ENCODE data around the gene MYOCD. TPM values are rescaled to one million over a fixed set of nuclear protein-coding genes. Genes with fewer than 3 reads are reported as not detected.

The MYOCD gene
- total and polyA plus RNA-seq, 2 experiments from 2014 or later, result under 0.01 to 0.09 TPM

GRCh38 chr17:12759090-12759489 lies 93.4 kb downstream of the MYOCD start:
- 85 to 93% methylated on average over 2 of the region's 2 CpGs for WGBS, 2 experiments (ENCODE audit: low coverage in 1 of 2, low lambda C conversion rate in 2 of 2, missing lambda C conversion rate in 2 of 2)
- H3K9ac ChIP-seq, result no peak overlapping the region
- no peaks in the 10 kb centered on the region for H3K27me3 ChIP-seq (replicated peaks; ENCODE audit: insufficient read depth)
- in situ Hi-C loops (cut with MboI), result no loop called here
- DNase-seq, result no peak
- H3K9me3 ChIP-seq (ENCODE audit: low read depth), result no peaks in the 10 kb centered on the region
- no peak overlapping the region for H2AFZ ChIP-seq
- H3F3A ChIP-seq (ENCODE audit: insufficient read depth), result no peaks in the 10 kb centered on the region
- H3K9me2 ChIP-seq (ENCODE audit: insufficient read depth), result no peaks in the 10 kb centered on the region
- no peaks in the 10 kb centered on the region for H3K79me2 ChIP-seq (ENCODE audit: insufficient read depth)
- no peak overlapping the region for H3K27ac ChIP-seq
- no peak overlapping the region for H3K4me3 ChIP-seq
- no peaks in the 10 kb centered on the region for H3K36me3 ChIP-seq (ENCODE audit: low read depth)
- no peaks in the 10 kb centered on the region for H4K20me1 ChIP-seq (ENCODE audit: insufficient read depth)
- no peak overlapping the region for H3K4me2 ChIP-seq (ENCODE audit: unreplicated experiment)
- no peak for TF ChIP-seq EZH2phosphoT487 (IDR thresholded peaks at IDR 0.05; ENCODE audit: insufficient read depth, low read depth)
- TF ChIP-seq EZH2 (IDR thresholded peaks at IDR 0.05; ENCODE audit: insufficient read depth, poor library complexity, severe bottlenecking), result no peak
- 0 out of 2 replicates have a peak, but pooled peaks cover 3% of the 10 kb centered on the region for H3K4me1 ChIP-seq (ENCODE audit: insufficient read depth)

- H3K4me1 ChIP-seq (ENCODE audit: insufficient read depth), result no peaks in the 10 kb centered on the region
- no peaks in the 10 kb centered on the region for H3K36me3 ChIP-seq (ENCODE audit: low read depth)
- H3K9ac ChIP-seq, result no peak overlapping the region
- in situ Hi-C loops (cut with MboI), result loop anchor here (5.0 kb wide), 1 partner anchor 52 kb away; no protein-coding TSS in a partner anchor
- H3K9me3 ChIP-seq (ENCODE audit: low read depth), result no peaks in the 10 kb centered on the region
- H4K20me1 ChIP-seq (ENCODE audit: insufficient read depth), result no peaks in the 10 kb centered on the region
- H3K4me3 ChIP-seq, result no peak overlapping the region
- TF ChIP-seq EZH2 (IDR thresholded peaks at IDR 0.05; ENCODE audit: insufficient read depth, poor library complexity, severe bottlenecking) (no peak), EZH2phosphoT487 (IDR thresholded peaks at IDR 0.05; ENCODE audit: insufficient read depth, low read depth) (no peak)
- H3K79me2 ChIP-seq (ENCODE audit: insufficient read depth), result no peaks in the 10 kb centered on the region
- 27 to 30% methylated on average over 6 of the region's 6 CpGs for WGBS, 2 experiments (ENCODE audit: low coverage in 1 of 2, low lambda C conversion rate in 2 of 2, missing lambda C conversion rate in 2 of 2)
- DNase-seq, result peak; percentile 88
- H3K27ac ChIP-seq, result no peak overlapping the region
- no peak overlapping the region for H3K4me2 ChIP-seq (ENCODE audit: unreplicated experiment)
- no peak overlapping the region for H2AFZ ChIP-seq
- H3K27me3 ChIP-seq (replicated peaks; ENCODE audit: insufficient read depth), result no peaks in the 10 kb centered on the region; the same call in 1 of the 2 replicates
- no peaks in the 10 kb centered on the region for H3F3A ChIP-seq (ENCODE audit: insufficient read depth)
- H3K9me2 ChIP-seq (ENCODE audit: insufficient read depth), result no peaks in the 10 kb centered on the region
Observed at GRCh38 chr17:12765548-12765947, 99.9 kb downstream of the MYOCD start.

GRCh38 chr17:12768255-12768654 lies 102.6 kb downstream of the MYOCD start:
- no peaks in the 10 kb centered on the region for H3F3A ChIP-seq (ENCODE audit: insufficient read depth)
- no peak overlapping the region for H3K27ac ChIP-seq
- no peaks in the 10 kb centered on the region for H3K79me2 ChIP-seq (ENCODE audit: insufficient read depth)
- no peak overlapping the region for H2AFZ ChIP-seq
- no peaks in the 10 kb centered on the region for H3K36me3 ChIP-seq (ENCODE audit: low read depth)
- H3K9me2 ChIP-seq (ENCODE audit: insufficient read depth), result no peaks in the 10 kb centered on the region
- no peaks in the 10 kb centered on the region; the same call in 1 of the 2 replicates for H3K27me3 ChIP-seq (replicated peaks; ENCODE audit: insufficient read depth)
- H3K9ac ChIP-seq, result no peak overlapping the region
- no peaks in the 10 kb centered on the region for H3K4me1 ChIP-seq (ENCODE audit: insufficient read depth)
- H3K9me3 ChIP-seq (ENCODE audit: low read depth), result no peaks in the 10 kb centered on the region
- DNase-seq, result no peak
- in situ Hi-C loops (cut with MboI), result loop anchor here (5.0 kb wide), 1 partner anchor 49 kb away; no protein-coding TSS in a partner anchor
- TF ChIP-seq EZH2 (IDR thresholded peaks at IDR 0.05; ENCODE audit: insufficient read depth, poor library complexity, severe bottlenecking), result no peak
- TF ChIP-seq EZH2phosphoT487 (IDR thresholded peaks at IDR 0.05; ENCODE audit: insufficient read depth, low read depth), result no peak
- H4K20me1 ChIP-seq (ENCODE audit: insufficient read depth), result no peaks in the 10 kb centered on the region
- no peak overlapping the region for H3K4me3 ChIP-seq
- 0 to 5% methylated on average over 4 of the region's 4 CpGs for WGBS, 2 experiments (ENCODE audit: low coverage in 1 of 2, low lambda C conversion rate in 2 of 2, missing lambda C conversion rate in 2 of 2)
- no peak overlapping the region for H3K4me2 ChIP-seq (ENCODE audit: unreplicated experiment)

GRCh38 chr17:12769981-12770380 lies 104.3 kb downstream of the MYOCD start:
- no peak for TF ChIP-seq EZH2 (IDR thresholded peaks at IDR 0.05; ENCODE audit: insufficient read depth, poor library complexity, severe bottlenecking)
- no peak for TF ChIP-seq EZH2phosphoT487 (IDR thresholded peaks at IDR 0.05; ENCODE audit: insufficient read depth, low read depth)
- WGBS, 2 experiments (ENCODE audit: low coverage in 1 of 2, low lambda C conversion rate in 2 of 2, missing lambda C conversion rate in 2 of 2), result 73 to 80% methylated on average over 6 of the region's 6 CpGs
- in situ Hi-C loops (cut with MboI), result loop anchor here (5.0 kb wide), 1 partner anchor 47 kb away; no protein-coding TSS in a partner anchor

More at GRCh38 chr17:12769981-12770380, 104.3 kb downstream of the MYOCD start:
- Histone ChIP-seq H2AFZ (no peak overlapping the region), H3K27me3 (replicated peaks; ENCODE audit: insufficient read depth) (no peaks in the 10 kb centered on the region; the same call in 1 of the 2 replicates), H3F3A (ENCODE audit: insufficient read depth) (no peaks in the 10 kb centered on the region), H4K20me1 (ENCODE audit: insufficient read depth) (no peaks in the 10 kb centered on the region), H3K79me2 (ENCODE audit: insufficient read depth) (no peaks in the 10 kb centered on the region), H3K36me3 (ENCODE audit: low read depth) (no peaks in the 10 kb centered on the region), H3K27ac (no peak overlapping the region), H3K4me2 (ENCODE audit: unreplicated experiment) (no peak overlapping the region), H3K9me3 (ENCODE audit: low read depth) (no peaks in the 10 kb centered on the region), H3K4me3 (no peak overlapping the region), H3K9me2 (ENCODE audit: insufficient read depth) (no peaks in the 10 kb centered on the region), H3K4me1 (ENCODE audit: insufficient read depth) (no peaks in the 10 kb centered on the region), H3K9ac (no peak overlapping the region)
- peak; percentile 26 for DNase-seq
